ENCODE measurements around the gene CTNNA3. TPM values are rescaled to one million over a fixed set of nuclear protein-coding genes. Genes with fewer than 3 reads are reported as not detected.

Gene CTNNA3
- total RNA-seq, 1 experiment from 2014 or later, result 0.32 TPM

DNA sequence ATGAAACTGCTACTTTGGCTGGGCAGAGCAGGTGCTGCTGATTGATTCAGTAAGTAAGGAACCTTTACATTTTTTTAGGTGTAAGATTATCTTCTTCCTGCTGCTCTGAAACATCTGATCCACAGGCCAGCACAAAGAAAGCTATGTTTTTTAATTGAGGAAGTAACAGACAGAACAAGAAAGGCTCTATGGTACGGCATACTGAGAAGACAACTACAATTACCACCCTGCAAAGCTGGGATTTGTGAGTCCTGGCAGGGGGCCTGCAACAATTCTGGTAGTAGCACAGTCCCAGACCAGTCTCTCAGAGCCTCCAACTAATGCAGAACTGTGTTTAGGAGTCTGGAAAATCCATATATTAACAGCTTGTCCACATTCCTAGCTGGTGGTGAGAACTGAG, 873.2 kb downstream of the CTNNA3 start:
- RAD21 ChIA-PET (ENCODE audit: low non-redundant PET in 1 of 2, low total read pairs in 2 of 2, uncharacterized antibody in 2 of 2, unreplicated experiment in 2 of 2), result no interaction called here

DNA sequence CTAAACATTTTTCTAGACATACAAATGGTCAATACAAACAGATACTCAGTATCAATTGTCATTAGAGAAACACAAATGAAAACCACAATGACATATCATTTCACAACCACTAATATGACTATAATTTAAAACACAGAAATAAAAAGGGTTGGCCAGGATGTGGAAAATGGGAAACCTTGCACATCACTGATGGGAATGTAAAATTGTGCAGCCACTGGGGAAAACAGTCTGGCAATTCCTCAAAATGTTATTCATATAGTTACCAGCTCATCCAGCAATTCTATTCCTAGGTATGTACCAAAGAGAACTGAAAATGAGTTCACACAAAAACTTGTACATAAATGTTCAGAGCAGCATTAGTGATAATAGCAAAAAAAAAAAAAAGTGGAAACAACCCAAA, 876.3 kb downstream of the CTNNA3 start:
- POLR2A ChIA-PET, result no interaction called here
- TF ChIP-seq, protein P1, sequence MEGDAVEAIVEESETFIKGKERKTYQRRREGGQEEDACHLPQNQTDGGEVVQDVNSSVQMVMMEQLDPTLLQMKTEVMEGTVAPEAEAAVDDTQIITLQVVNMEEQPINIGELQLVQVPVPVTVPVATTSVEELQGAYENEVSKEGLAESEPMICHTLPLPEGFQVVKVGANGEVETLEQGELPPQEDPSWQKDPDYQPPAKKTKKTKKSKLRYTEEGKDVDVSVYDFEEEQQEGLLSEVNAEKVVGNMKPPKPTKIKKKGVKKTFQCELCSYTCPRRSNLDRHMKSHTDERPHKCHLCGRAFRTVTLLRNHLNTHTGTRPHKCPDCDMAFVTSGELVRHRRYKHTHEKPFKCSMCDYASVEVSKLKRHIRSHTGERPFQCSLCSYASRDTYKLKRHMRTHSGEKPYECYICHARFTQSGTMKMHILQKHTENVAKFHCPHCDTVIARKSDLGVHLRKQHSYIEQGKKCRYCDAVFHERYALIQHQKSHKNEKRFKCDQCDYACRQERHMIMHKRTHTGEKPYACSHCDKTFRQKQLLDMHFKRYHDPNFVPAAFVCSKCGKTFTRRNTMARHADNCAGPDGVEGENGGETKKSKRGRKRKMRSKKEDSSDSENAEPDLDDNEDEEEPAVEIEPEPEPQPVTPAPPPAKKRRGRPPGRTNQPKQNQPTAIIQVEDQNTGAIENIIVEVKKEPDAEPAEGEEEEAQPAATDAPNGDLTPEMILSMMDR (IDR thresholded peaks at IDR 0.05 in 2 of 3, conservative IDR thresholded peaks at IDR 0.05 in 1 of 3; ENCODE audit: borderline replicate concordance in 1 of 3, insufficient read depth in 1 of 3, low read depth in 2 of 3, low read length in 2 of 3), result no peak
- no peak for TF ChIP-seq ZNF274 (IDR thresholded peaks at IDR 0.05; ENCODE audit: low read depth, low read length)
- no peak for TF ChIP-seq YY1 (IDR thresholded peaks at IDR 0.05; ENCODE audit: extremely low read depth, insufficient replicate concordance, low read depth, low read length)
- TF ChIP-seq ZFX (IDR thresholded peaks at IDR 0.05), result no peak
- TF ChIP-seq SRF (IDR thresholded peaks at IDR 0.05; ENCODE audit: low read depth), result no peak
- TF ChIP-seq TCF7L2 (IDR thresholded peaks at IDR 0.05; ENCODE audit: borderline replicate concordance, extremely low read depth, insufficient read depth, insufficient read length), result no peak
- BruUV-seq (replicated peaks), result no TSS peak
- Histone ChIP-seq H3K9ac (ENCODE audit: low read length) (no peak overlapping the region), H3K4me2 (ENCODE audit: low read length) (no peak overlapping the region), H3K27ac (ENCODE audit: low read depth, low read length) (no peak overlapping the region), H3K79me2 (ENCODE audit: insufficient read depth, low read length) (no peaks in the 10 kb centered on the region), H3K4me1 (ENCODE audit: control insufficient read depth in 1 of 2, insufficient read depth in 2 of 2, low read length in 2 of 2) (no peaks in the 10 kb centered on the region), H3K36me3 (ENCODE audit: control insufficient read depth in 1 of 2, insufficient read depth in 2 of 2, low read length in 2 of 2) (no peaks in the 10 kb centered on the region), H3K9me3 (ENCODE audit: control insufficient read depth in 1 of 2, insufficient read depth in 1 of 2, low read depth in 1 of 2, low read length in 2 of 2) (no peaks in the 10 kb centered on the region), H4K20me1 (ENCODE audit: insufficient read depth) (no peaks in the 10 kb centered on the region; the same call in 1 of the 2 replicates), H2AFZ (ENCODE audit: low read depth, low read length, poor library complexity, severe bottlenecking) (no peak overlapping the region), H3K9me2 (ENCODE audit: insufficient read depth) (no peaks in the 10 kb centered on the region; the same call in 1 of the 2 replicates), H3K4me3 (replicated peaks in 1 of 2; ENCODE audit: low read depth in 1 of 2, low read length in 2 of 2) (no peak overlapping the region), H3K27me3 (ENCODE audit: insufficient read depth, low read length) (no peaks in the 10 kb centered on the region)
- DNase-seq (ENCODE audit: low read depth, low spot score), result no peak
- RAD21 ChIA-PET (ENCODE audit: low non-redundant PET in 1 of 2, low total read pairs in 2 of 2, uncharacterized antibody in 2 of 2, unreplicated experiment in 2 of 2), result no interaction called here
- intact Hi-C loops (cut with micrococcal nuclease), result no loop called here
- CTCF ChIA-PET, result no interaction called here
- ATAC-seq, result no peak

More for the DNA sequence above, 873.2 kb downstream of the CTNNA3 start:
- H2AFZ ChIP-seq (ENCODE audit: low read depth, low read length, poor library complexity, severe bottlenecking), result no peak overlapping the region
- intact Hi-C loops (cut with micrococcal nuclease), result no loop called here
- no peaks in the 10 kb centered on the region for H4K20me1 ChIP-seq (ENCODE audit: insufficient read depth)
- no peaks in the 10 kb centered on the region; the same call in 1 of the 2 replicates for H3K9me2 ChIP-seq (ENCODE audit: insufficient read depth)
- H3K36me3 ChIP-seq (ENCODE audit: control insufficient read depth in 1 of 2, insufficient read depth in 2 of 2, low read length in 2 of 2), result no peaks in the 10 kb centered on the region
- no TSS peak for BruUV-seq (replicated peaks)
- ChIA-PET CTCF (no interaction called here), POLR2A (no interaction called here)
- H3K27ac ChIP-seq (ENCODE audit: low read depth, low read length), result no peak overlapping the region
- no peaks in the 10 kb centered on the region for H3K27me3 ChIP-seq (ENCODE audit: insufficient read depth, low read length)
- no peak overlapping the region for H3K4me2 ChIP-seq (ENCODE audit: low read length)
- ATAC-seq (no peak), DNase-seq (ENCODE audit: low read depth, low spot score) (no peak)
- TF ChIP-seq CBX3 (IDR thresholded peaks at IDR 0.05; ENCODE audit: low read depth) (no peak), ELF1 (IDR thresholded peaks at IDR 0.05; ENCODE audit: borderline replicate concordance, low read depth) (no peak), SRF (IDR thresholded peaks at IDR 0.05; ENCODE audit: low read depth) (no peak), TCF7L2 (IDR thresholded peaks at IDR 0.05; ENCODE audit: borderline replicate concordance, extremely low read depth, insufficient read depth, insufficient read length) (no peak), ZNF274 (IDR thresholded peaks at IDR 0.05; ENCODE audit: low read depth, low read length) (no peak)
- TF ChIP-seq, protein P2, sequence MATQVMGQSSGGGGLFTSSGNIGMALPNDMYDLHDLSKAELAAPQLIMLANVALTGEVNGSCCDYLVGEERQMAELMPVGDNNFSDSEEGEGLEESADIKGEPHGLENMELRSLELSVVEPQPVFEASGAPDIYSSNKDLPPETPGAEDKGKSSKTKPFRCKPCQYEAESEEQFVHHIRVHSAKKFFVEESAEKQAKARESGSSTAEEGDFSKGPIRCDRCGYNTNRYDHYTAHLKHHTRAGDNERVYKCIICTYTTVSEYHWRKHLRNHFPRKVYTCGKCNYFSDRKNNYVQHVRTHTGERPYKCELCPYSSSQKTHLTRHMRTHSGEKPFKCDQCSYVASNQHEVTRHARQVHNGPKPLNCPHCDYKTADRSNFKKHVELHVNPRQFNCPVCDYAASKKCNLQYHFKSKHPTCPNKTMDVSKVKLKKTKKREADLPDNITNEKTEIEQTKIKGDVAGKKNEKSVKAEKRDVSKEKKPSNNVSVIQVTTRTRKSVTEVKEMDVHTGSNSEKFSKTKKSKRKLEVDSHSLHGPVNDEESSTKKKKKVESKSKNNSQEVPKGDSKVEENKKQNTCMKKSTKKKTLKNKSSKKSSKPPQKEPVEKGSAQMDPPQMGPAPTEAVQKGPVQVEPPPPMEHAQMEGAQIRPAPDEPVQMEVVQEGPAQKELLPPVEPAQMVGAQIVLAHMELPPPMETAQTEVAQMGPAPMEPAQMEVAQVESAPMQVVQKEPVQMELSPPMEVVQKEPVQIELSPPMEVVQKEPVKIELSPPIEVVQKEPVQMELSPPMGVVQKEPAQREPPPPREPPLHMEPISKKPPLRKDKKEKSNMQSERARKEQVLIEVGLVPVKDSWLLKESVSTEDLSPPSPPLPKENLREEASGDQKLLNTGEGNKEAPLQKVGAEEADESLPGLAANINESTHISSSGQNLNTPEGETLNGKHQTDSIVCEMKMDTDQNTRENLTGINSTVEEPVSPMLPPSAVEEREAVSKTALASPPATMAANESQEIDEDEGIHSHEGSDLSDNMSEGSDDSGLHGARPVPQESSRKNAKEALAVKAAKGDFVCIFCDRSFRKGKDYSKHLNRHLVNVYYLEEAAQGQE (IDR thresholded peaks at IDR 0.05; ENCODE audit: low read depth), result no peak
- H3K9me3 ChIP-seq (ENCODE audit: control insufficient read depth in 1 of 2, insufficient read depth in 1 of 2, low read depth in 1 of 2, low read length in 2 of 2), result no peaks in the 10 kb centered on the region
- no peak overlapping the region for H3K4me3 ChIP-seq (replicated peaks in 1 of 2; ENCODE audit: low read depth in 1 of 2, low read length in 2 of 2)
- H3K9ac ChIP-seq (ENCODE audit: low read length), result no peak overlapping the region
- peaks cover 0 to 13% of the 10 kb centered on the region in 2 experiments; a peak in 2 of 4 replicates for H3K4me1 ChIP-seq (ENCODE audit: control insufficient read depth in 1 of 2, insufficient read depth in 2 of 2, low read length in 2 of 2)
- no peaks in the 10 kb centered on the region for H3K79me2 ChIP-seq (ENCODE audit: insufficient read depth, low read length)
